Cerebellar nuclear complex (tissue), 1 donor: ENCODE measurements around the gene NUP210.

Experiments used
- DNase-seq, 2 experiments: peaks; one replicate each; lab custom pipeline; 2025; lab: John Stamatoyannopoulos, UW

Gene NUP210

DNA sequence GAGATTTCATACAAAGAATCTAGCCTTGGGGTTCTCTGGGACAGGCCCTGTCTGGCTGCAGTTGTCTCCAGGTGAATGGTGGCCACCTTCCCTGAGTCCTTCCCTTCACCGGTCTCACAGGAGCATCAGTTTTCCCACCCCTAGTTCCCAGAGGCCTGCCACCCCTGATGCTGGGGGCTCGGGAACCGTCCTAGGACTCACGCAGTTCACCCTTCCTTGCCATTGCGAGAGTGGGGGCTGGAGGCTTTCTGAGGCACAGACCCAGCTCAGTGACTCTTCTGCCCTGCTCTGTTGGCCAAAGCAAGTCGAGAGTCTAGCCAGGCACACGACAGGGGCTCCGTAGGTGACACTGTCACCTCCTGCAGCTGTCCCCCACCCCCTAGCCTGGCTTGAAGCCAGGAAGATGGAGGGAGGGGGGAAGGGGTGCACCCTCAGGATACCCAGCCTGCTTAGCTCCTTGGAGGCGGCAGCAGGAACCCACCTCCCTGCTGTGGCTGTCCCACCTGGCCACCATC is 130.3 kb downstream of the NUP210 start:
- DNase-seq, result no peak

DNA sequence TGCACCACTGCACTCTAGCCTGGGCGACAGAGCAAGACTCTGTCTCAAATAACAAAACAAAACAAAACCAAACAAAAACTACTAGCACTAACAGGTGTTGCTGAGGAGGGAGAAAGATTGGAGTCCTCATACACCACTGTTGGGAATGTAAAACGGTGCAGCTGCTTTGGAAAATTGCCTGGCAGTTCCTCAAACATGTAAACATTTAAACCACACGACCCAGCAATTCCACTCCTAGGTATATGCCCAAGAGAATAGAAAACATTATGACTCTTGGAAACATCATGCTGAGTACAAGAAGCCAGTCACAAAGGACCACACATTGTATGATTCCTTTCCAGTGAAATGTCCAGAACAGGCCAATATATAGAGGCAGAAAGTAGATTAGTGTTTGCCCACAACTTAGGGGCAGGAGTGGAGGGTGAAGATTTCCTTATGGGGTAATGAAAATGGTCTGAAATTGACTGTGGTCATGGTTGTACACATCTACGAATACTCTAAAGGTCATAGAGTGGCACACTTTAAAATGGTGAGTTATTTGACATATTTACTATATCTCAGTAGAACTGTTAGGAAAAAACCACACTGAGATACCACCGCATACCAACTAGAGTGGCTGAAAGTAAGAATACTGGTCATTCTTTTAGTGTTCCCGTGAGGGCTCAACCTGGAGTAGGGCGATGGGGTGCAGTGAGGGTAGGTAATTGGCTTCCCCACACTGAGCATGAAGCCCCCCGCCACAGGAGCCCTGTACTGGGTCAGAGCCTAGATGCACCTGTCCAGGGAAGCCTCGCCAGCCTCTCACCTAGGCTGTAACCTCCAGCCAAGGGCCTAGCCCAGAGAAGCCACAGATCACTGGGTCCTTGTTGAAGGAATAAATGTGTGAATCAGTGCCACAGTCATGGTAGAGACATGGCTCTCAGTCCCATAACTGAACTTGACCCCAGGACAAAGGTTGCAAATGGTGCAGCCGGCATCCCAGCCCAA is 131.1 kb downstream of the NUP210 start:
- DNase-seq, result no peak

DNA sequence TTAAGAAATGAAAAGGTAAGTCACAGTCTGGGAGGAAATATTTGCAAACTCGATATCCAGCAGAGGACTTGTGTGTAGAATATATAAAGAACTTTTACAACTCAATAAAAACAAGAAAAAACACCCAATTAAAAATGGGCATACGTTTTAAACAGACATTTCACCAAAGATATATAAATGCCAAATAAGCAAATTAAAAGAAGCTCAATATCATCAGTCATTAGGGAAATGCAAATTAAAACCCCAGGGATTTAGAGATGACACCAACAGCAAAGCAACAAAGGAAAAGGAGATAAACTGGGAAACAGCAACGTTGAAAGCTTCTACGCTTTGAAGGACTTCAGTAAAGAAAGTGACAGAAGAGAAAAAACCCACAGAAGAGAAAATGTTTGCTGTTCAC is 132.3 kb downstream of the NUP210 start:
- no peak for DNase-seq

DNA sequence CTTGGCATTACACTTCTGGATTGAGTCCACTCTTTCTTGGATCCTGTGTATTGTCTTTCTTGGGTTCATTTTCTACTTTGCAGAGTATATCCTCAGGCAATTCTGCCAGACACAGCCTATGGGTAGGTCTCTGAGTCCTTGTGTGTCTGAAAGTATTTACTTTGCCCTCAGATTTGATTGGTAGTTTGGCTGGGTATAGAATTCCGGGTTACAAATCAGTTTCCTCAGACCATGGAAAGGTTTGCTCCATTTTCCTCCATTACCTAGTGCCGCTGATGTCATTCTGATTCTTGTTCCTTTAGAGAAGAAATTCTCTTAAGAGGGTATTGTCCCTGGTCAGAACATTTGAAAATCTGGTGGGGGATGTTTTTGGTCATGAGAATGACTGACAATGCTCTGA is 133.2 kb downstream of the NUP210 start:
- DNase-seq, result no peak

DNA sequence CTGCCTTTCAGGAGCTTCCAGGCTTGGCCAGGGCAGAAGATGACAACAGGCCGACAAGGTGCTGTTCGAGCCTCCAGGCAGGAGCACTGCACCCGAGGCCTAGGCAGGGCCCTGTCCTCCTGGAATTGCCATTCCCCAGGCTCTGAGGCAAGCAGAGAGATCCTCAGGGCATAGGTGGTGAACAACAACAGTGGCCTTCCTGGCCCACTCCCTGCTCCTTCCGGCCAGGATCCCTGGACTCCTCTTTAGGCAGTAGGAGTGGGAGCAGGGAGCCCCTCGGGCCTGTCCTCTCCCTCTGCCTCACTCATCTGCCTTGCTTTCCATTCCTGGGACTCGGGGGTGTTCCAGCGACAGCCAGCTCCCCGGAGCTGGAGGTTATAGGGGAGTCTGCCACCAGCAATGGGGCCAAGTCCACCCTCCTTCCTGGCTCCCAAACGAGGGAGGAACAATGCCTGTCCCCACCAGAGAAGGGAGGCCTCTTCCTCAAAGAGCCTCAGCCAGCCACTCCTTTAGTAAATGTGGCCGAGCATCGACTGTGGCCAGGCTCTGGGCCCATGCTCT is 135.0 kb downstream of the NUP210 start:
- DNase-seq, result no peak

DNA sequence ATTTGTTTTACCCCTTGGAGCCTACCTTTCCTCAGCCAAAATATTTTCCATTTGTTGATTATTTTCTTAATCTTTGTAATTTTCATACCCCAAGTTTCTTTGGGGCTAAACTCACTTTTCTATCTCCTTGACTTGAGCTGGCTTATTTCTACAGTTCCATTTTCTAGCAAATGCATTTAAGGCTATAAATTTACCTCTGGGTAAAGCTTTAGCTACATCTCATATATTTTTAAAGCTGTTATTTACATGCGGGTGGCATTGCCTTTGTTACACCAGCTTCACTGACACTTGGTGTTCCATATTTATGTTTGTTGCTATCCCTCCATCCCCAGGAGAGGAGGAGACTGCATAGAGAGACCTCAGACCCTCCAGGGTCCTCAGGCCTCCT is 136.3 kb downstream of the NUP210 start:
- no peak for DNase-seq

DNA sequence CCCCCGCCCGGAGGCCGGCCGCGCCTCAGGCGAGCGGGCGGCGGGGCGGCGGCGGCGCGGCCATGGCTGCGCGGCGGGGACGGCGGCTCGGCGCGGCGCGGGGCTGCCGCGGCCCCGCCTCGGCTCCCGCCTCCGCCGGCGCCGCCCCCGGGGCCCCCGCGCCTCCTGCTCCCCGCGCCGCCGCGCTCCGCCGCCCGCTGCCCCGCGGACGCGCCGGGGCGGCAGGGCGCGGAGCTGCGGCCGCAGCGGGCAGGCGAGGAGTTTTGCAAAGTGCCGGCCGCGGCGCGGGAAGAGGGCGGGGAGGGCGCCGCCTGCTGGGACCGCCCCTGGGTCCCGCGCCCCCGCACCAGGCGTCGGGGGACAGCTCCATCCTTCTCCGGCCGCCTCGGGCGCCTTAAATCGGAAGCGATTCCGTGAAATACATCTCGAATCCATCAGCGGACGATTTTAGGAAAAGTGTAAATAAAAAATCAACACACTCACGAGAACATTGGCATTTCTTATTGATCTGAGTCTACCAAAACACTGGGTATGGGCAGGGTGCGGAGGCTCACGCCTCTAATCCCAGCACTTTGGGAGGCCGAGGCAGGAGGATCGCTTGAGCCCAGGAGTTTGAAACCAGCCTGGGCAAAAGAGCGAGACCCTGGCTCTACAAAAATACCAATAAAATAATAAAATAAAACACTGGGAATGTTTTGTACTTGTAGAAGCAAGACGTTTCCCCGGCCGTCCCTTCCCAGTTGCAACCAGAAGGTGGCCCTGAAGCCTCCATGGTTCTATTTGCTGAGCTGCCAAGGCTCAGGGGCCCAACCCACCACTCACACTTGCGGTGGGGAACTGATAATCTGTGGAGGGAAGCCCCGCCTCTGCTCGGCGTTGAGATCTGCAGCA is 136.9 kb downstream of the NUP210 start:
- DNase-seq, result no peak

DNA sequence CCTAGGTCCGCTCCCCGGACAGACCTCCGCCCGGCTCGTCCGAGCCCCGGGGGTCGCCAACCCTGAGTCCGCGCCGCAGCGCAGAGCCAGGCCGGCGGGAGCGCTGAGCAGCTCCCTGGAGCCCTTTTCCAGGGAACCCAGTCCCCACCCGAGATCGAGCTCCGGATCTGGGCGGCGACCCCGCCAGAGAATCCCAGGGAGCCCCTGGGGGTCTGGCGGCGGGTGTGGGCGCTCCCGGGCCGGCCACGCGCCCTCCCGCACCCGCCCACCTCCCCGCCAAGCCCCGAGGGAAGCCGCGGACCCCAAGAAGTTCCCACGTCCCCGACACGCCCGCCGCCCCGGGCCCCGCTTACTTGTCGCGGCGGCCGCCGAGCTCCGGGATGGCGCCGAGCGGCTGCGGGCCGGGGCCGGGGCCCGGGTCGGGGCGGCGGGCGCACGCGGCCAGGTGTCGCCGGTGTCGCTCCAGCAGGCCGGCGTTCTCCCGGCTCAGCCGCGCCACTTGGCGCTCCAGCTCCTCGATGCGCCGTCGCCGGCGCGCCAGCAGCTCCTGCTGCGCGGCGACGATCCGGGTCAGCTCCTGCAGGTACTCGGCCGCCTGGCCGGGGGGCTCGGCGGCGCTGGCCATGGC is 137.7 kb downstream of the NUP210 start:
- DNase-seq, result no peak

DNA sequence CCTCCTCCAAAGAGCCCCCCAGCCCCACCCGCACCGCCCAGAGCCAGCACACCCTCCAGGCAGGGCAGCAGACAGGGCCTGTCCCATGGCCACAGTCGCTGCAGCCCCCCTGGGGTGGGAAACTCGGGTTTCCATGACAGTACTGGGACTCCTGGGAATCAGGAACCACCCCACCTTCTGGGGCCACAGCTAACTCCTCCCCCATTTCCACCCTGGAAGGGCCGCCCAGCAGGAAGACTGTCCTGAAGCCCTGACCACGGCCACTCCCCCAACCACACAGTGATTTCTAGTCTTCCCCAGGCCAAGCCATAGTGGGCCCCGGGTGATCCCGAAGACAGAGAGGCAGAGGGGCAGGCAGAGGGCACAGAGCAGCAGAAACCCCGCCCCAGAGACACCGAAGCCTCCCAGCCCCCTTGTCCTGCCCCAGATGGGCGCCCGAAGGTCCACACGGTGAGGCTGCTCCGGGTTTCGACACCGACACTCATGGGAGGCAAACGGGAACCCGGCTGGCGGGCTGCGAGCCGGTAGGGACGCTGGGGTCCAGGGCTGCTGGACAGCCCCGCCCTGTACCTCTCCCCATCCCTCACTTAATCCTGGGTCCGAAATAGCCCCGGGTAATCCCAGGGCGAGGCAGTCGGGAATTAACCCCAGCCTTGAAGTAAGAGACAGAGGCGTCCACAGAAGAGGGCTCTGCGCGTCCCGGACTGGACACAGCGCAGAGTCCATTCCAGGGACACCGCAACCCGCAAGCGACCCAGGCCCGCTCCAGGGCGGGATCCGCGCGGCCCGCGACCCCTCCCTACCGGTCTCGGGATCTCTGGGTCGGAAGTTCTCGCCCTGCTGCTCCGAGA is 138.4 kb downstream of the NUP210 start:
- no peak for DNase-seq

DNA sequence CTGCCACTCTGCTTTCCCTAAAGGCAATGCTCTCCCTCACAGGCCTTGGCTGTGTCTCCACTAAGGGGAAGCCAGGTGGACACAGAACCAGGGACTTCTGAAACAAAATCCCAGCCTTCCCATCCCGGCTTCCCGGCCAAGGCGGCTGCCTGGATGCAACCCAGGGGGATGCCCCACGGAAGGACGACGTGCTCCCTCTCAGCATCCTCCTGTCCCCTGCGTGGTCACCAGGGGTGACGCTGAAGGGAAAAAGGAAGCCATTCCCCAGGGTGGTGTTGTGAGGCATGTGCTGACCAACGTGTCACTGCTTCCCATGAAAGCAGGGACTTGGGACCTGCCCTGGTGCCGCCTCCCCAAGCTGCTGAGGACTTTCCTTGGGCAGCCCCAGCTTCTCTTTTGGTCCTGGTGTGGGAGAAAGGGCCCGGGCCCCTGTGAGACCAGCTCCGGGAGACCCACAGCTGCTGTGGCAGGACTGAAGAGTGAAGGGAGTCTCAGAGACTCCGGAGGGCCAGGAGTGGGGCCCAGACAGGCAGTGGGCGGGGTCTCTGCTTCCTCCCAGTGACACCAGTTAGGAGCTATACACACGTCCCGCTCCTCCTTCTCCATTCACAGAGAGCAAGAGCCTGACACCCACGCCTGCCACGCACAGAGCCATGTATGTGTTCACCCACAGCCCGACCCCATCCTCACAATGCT is 139.2 kb downstream of the NUP210 start:
- DNase-seq, result no peak

DNA sequence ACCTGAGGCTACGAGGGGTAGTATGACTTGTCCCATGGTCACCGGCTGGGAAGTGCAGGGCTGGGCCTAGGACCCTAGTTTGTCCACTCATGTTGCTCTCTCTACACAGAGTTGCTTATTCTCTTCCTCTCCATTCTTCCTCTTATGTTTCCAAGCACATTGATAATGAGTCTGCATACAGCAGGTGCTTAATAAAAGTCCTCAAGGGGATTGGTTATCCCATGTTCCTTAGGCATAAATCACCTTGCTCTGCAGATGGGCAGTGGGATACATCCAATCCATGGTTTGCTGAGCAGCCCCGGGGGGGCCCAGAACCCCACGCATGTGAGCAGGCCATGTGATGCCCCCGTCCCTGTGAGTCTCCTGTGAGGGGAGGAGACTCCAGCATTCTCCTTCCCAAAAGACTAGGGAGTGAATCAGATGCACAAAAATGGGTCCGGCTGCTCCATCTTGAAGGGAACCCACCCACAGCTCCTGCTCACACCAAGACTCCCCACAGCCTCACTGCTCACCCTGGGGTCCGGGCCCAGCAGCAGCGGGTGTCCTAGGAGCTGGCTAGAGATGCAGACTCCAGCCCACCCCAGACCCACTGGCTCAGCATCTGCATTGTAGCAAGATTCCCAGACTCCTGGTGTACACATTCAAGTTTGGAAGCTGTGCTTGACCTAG is 139.9 kb downstream of the NUP210 start:
- no peak for DNase-seq

DNA sequence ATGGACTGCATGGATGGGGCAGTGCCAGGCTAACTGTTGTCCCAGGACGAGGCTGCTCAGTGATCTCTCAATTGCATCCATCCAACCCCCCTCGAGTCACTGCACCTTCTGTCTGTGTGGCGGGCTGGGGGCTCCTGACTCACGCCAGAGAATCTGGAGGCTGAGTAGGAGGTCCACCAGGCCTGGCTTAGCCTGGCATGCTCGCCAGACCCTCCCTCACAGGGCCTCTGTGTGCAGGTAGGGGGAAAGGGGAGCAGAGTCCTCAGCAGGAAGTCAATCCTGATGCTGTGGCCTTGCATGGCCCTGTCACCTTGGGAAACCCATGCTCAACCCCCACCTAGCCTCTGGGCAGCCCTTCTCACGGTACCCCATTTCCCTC is 140.6 kb downstream of the NUP210 start:
- DNase-seq, result no peak

DNA sequence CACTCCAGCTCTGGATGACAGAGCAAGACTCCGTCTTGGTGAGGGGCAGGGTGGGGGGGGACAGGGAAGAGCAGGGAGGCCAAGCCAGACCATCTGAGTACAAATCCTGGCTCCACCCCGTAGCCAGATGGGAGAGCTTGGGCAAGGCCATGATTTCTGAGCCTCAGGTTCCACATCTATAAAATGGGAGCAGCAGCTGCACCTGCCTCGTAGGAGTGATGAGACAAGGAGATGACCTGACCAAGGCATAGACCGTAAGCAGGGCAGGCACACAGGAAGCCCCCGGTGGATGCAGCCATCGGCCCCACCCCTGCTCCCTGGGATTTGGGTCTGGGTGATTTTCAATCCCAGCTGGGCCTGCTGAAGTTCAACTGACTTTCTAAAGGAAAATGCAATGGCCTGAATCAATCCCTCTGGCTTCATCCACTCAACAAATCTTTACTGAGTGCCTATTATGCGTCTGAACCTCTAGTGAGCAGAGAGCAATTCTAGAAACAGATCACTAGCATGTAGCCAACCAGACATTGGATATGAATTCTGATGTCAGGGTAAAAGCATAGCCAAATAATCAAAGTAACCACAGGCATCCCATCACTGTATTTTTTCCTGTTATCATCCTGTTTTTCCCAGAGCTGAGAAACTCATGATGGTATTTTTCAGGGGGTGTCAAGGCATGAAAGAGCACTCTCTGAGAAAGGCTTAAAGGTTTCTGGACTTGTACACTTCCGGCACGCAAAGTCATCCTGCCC is 141.2 kb downstream of the NUP210 start:
- no peak for DNase-seq

DNA sequence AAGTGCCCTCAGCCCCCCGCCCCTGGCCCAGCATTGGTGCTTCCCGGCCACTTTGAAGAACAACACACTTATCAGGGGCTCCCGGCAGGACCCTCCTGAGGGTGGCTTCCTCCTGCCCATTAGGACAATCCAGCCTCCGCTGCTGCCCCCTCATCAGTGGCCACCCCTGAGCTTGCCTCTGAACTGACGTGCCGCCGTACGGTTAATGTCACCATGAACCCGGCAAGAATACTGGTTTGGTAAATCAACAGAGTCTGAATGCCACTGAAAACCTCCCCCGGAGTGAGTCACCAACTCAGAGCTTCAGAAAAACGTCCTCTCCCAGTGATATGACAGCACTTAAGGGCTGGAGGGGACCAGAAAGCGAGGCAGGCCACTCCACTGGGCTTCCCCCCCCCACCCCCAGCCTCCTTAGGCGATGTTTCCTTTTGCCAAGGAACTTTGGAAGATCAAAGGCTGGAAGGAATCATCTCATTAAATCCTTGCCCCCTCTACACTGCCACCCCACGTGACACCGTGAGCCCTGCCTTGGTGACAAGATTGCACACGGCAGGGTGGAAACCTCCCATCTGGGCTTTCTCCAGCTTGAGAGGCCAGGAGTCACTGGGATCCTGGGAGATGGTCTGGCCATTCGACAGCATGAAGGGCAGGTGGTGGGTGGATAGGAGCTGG is 142.1 kb downstream of the NUP210 start:
- no peak for DNase-seq

DNA sequence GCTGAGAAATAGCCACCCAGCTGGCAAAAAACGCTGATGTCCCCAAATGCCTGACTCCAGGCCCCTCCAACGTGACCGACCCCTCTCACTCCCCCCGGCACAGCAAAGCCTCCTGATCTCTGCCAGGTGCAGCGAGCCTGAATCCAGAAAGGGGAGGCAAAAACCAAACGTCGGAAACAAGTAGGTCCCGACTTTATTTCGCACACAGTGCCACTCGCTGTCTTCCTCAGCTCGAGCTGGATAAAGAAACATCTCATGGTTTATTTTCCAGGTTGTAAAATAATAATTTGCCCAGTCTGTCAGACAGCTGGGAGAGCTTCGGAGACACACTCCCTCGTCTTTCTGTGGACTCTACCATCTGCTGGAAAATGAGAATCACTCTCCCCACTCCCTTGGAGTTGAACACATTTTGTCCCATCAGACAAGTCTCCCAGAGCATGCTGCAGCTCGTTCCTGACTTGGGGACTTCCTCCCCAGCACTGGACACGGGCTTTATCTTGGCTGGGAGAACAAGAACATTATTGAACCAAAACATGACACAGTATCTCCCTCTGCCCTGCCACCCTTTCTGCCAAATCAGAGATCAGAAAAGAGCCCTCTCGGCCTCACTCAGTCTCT is 142.8 kb downstream of the NUP210 start:
- DNase-seq, result peak in 1 of 2 experiments; percentile 20

DNA sequence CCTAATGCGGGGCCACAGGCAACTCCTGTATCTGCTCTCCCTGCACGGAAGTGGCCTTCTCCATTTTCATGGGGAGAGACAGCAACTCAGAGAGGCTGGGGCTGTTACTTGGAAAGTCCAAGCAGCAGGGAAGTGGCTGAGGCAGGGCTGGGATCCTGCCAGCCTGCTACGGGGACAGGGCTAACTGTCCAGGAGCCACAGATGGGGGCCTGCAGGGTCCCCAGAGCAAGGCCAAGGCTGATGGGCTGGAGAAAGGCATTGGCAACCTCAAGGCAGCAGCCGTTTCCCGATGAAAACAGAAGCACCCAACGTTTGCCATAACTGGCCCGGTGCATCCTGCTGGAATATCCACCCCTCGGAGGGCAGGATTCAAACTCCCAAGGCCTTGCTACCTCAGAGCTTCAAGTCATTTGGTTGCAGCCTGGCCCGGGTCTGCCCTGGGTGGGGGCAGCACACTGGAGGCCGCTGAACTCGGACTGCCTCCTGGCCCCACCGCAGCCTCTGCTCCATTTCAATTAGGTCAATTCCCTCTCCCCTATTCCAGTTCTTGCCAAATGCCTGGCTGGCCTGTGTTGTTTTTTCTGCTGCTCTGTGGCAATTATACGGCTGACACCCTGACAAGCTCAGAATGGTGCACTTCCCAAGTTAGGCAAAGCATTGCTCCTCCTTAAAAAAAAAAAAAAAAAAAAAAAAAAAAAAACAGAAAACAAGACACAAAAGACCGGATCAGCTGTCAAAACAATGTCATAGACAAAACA is 143.5 kb downstream of the NUP210 start:
- DNase-seq, result peak in 1 of 2 experiments; percentile 41

DNA sequence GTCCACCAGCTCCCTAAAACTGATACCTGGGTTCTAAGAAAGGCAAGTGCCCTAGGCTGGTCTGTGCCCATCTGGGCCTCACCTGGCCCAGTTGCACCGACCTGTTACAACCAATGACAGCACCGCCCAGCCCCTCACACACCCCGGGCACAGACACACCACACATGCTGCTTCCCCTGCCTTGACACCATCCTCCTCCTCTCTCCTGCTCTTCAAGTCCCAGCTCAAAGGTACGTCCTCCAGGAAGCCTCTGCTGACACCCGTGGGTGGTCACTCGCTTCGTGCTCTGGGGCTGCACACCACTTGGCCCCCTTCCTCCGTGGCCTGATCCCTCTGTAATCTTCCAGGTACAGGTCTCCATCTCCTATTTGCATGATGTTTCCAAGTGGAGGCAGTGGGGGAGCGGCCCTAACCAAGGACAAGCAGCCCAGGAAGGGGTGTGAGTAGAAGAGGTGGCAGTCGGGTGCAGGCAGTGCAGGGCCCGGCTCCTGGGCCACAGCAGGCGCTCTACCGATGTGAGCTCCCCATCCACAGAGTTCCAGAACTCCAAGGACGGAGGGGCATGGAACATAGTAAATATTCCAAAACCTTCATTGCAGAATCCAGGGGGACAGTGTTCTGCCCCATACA is 144.6 kb downstream of the NUP210 start:
- DNase-seq, result no peak
